ENCODE data around the gene SUGP1. TPM values are rescaled to one million over a fixed set of nuclear protein-coding genes. Genes with fewer than 3 reads are reported as not detected.

Gene SUGP1
- total RNA-seq, 4 donors from 2014 or later: 29.7 to 51.0 (median 39.8) TPM

DNA sequence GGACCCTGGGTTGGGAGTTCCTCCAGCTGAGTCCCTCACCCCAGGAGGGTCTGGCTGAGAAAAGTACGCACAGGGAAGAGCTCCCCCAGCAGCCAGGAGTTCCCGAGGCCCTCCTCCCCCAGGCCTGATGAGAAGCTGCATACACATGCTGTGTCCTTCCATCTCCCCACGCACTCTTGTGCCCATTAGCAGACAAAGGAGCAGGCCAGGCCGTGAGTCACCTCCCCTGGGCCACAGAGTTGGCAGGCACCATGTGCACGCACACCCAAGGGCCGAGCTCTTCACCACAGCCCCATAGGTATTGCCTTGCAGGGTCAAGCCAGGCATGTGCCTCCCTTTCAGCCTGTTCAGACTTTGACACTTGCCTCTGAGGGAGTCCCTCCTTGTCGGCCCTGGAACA lies 17.8 kb upstream of the SUGP1 start:
- intact Hi-C loops (cut with DNase I; ENCODE audit: low total_unique reads) (no loop called here), in situ Hi-C loops (cut with MboI; ENCODE audit: low sequenced_read_pairs in 4 of 4) (no loop called here)
- no peak for TF ChIP-seq CTCF (IDR thresholded peaks at IDR 0.05 in 4 of 5, conservative IDR thresholded peaks at IDR 0.05 in 1 of 5)
- no peak for TF ChIP-seq POLR2A (IDR thresholded peaks at IDR 0.05)
- DNase-seq: peak in 1 of 2 donors; percentile 41
- Histone ChIP-seq H3K36me3 (peaks cover 0 to 76% of the 10 kb centered on the region in 2 donors), H3K4me3 (no peak overlapping the region), H3K27ac (no peak overlapping the region), H3K4me1 (no peaks in the 10 kb centered on the region), H3K27me3 (no peaks in the 10 kb centered on the region), H3K9me3 (no peaks in the 10 kb centered on the region)
- ATAC-seq: peak in 1 of 2 donors; percentile 12

DNA sequence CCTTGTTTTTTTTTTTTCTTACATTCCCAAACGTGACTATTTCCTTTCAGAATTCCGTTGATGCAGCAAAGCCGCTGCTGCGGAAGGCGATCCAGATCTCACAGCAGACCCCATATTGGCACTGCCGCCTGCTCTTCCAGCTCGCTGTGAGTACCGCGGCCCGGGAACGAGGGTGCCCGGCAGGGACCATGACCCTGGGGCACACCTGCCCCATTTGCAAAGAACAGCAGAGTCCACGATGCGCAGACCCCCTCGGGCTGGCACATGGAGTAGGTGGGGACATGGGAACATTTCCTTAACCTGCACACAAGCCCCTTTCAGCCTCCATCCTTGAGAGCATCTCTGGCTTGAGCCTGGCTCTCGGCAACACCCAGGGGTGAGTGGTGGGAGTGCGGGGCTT lies 16.8 kb upstream of the SUGP1 start:
- no peak overlapping the region for H3K27ac ChIP-seq
- intact Hi-C loops (cut with DNase I; ENCODE audit: low total_unique reads) (no loop called here), in situ Hi-C loops (cut with MboI; ENCODE audit: low sequenced_read_pairs in 4 of 4) (no loop called here)
- TF ChIP-seq POLR2A (IDR thresholded peaks at IDR 0.05): no peak
- no peaks in the 10 kb centered on the region for H3K9me3 ChIP-seq
- no peaks in the 10 kb centered on the region for H3K4me1 ChIP-seq
- ATAC-seq (no peak), DNase-seq (no peak)
- H3K36me3 ChIP-seq: peaks cover 0 to 71% of the 10 kb centered on the region in 2 donors
- H3K4me3 ChIP-seq: no peak overlapping the region
- no peaks in the 10 kb centered on the region for H3K27me3 ChIP-seq

DNA sequence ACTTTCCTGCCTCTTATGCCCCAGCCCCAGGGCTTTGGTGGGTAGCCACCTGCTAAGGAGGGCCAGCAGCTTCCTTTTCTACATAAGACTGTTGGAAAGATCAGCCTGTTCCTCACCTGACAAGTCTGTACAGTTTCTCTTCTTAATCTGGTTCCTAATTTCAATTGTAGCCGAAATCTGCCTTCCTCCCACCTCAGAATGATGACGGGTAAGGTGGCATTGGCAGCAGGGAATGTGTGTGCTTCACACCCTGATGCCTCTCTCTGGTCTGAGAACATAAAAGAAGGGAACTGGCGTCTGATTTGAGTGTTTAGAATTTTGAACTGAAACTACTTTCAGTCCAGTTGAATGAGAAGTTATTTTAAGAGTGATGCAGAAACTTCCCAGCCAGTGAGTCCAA lies 16.3 kb upstream of the SUGP1 start:
- Histone ChIP-seq H3K36me3 (peaks cover 0 to 66% of the 10 kb centered on the region in 2 donors), H3K27me3 (no peaks in the 10 kb centered on the region), H3K27ac (no peak overlapping the region), H3K4me3 (no peak overlapping the region), H3K4me1 (no peaks in the 10 kb centered on the region), H3K9me3 (no peaks in the 10 kb centered on the region)
- TF ChIP-seq CTCF (IDR thresholded peaks at IDR 0.05 in 4 of 5, conservative IDR thresholded peaks at IDR 0.05 in 1 of 5): no peak
- TF ChIP-seq POLR2A (IDR thresholded peaks at IDR 0.05): no peak
- intact Hi-C loops (cut with DNase I; ENCODE audit: low total_unique reads) (no loop called here), in situ Hi-C loops (cut with MboI; ENCODE audit: low sequenced_read_pairs in 4 of 4) (no loop called here)
- DNase-seq (no peak), ATAC-seq (no peak)

DNA sequence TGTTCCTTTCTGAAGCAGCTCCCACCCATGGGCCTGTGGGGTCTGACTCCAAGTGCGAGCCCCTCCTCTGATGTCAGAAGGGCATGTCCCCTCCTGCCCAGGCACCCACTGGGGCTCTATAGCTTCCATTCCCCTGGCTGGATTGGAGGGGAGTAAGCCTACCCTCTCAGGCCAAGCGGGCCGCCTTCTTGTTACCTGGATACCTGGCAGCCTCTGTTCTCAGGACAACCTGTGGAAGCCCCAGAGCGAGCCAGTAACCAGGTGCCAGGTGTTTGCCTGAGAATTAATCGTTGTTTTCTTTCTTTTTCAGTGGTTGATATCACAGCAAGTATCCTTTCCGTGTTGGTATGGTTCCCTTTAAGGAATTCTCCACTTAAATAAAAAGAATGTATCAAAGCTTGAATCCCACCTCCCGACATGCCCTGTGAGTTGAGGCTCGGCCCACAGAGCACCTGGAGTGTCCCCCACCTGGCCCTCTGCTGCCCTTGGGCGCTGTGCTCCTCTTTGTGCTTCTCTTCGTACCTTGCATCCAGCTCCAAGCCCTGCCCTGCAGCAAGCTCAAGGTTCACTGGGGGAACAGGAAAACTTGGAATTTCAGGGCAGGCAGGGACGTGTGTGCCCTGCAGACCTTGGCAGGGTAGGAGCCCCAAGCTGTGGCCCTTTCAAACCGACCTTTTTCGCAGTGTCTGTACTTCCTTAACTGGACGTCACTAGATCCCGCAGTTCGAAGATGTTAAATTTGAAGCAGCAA lies 15.3 kb upstream of the SUGP1 start:
- H3K36me3 ChIP-seq: peaks cover 0 to 56% of the 10 kb centered on the region in 2 donors
- H3K4me3 ChIP-seq: no peak overlapping the region
- DNase-seq: no peak
- TF ChIP-seq POLR2A (IDR thresholded peaks at IDR 0.05) (no peak), CTCF (IDR thresholded peaks at IDR 0.05 in 4 of 5, conservative IDR thresholded peaks at IDR 0.05 in 1 of 5) (no peak)
- no peak for ATAC-seq
- no peaks in the 10 kb centered on the region for H3K9me3 ChIP-seq
- H3K27ac ChIP-seq: peak overlapping the region in 1 of 4 donors; percentile 54
- in situ Hi-C loops (cut with MboI; ENCODE audit: low sequenced_read_pairs in 4 of 4) (no loop called here), intact Hi-C loops (cut with DNase I; ENCODE audit: low total_unique reads) (no loop called here)
- no peaks in the 10 kb centered on the region for H3K4me1 ChIP-seq
- no peaks in the 10 kb centered on the region for H3K27me3 ChIP-seq

- no peak for DNase-seq
- H3K4me1 ChIP-seq: no peaks in the 10 kb centered on the region
- in situ Hi-C loops (cut with MboI; ENCODE audit: low sequenced_read_pairs in 4 of 4): no loop called here
- no peaks in the 10 kb centered on the region for H3K27me3 ChIP-seq
- no peaks in the 10 kb centered on the region for H3K9me3 ChIP-seq
- H3K4me3 ChIP-seq: no peak overlapping the region
- no peak for ATAC-seq
- no peak for TF ChIP-seq CTCF (IDR thresholded peaks at IDR 0.05 in 4 of 5, conservative IDR thresholded peaks at IDR 0.05 in 1 of 5)
- no peak for TF ChIP-seq POLR2A (IDR thresholded peaks at IDR 0.05)
- intact Hi-C loops (cut with DNase I; ENCODE audit: low total_unique reads): no loop called here
- H3K27ac ChIP-seq: peak overlapping the region in 1 of 4 donors; percentile 54
- peaks cover 0 to 52% of the 10 kb centered on the region in 2 donors for H3K36me3 ChIP-seq
Observed at GRCh38 chr19:19334989-19335344, 14.7 kb upstream of the SUGP1 start.
